Activated CD4-positive, alpha-beta memory T cell treated with anti-CD3 and anti-CD28 coated beads for 36 hours (primary cell): ENCODE measurements around the gene NDE1. TPM values are rescaled to one million over a fixed set of nuclear protein-coding genes. Genes with fewer than 3 reads are reported as not detected.
A peak's percentile ranks its signal among the peaks of the same experiment; 100 is the strongest.
"Not testable (repeated sequence)": the region's sequence is repeated elsewhere in the genome, so short reads cannot be mapped to it uniquely, and the experiment has no call there.

ENCODE experiments used
- CTCF ChIA-PET: fragments of 350-600 bp; sonication (Branson Sonifier 250); formaldehyde crosslinking; loops from one replicate; lab custom pipeline; 2021; ENCODE audit warnings: antibody characterized with exemption, inconsistent platforms; lab: Charles Lee
- POLR2A ChIA-PET: fragments of 350-600 bp; sonication (Branson Sonifier 250); formaldehyde crosslinking; loops from one replicate; lab custom pipeline; 2021; ENCODE audit warnings: antibody characterized with exemption; lab: Charles Lee
- DNase-seq: peaks from one replicate; pipeline ENCODE4 v3.0.0-alpha.2; 2020
- H3K27ac Mint-ChIP-seq: one replicate; pipeline ENCODE4 v1.8.0; 2021; ENCODE audit warnings: mixed read lengths
- H3K27me3 Mint-ChIP-seq: one replicate; pipeline ENCODE4 v1.8.0; 2021; ENCODE audit warnings: mixed read lengths
- H3K36me3 Mint-ChIP-seq: one replicate; pipeline ENCODE4 v1.8.0; 2021; ENCODE audit warnings: mixed read lengths
- H3K4me1 Mint-ChIP-seq: one replicate; pipeline ENCODE4 v1.8.0; 2021; ENCODE audit warnings: low read depth, mixed read lengths
- H3K4me3 Mint-ChIP-seq: one replicate; pipeline ENCODE4 v1.8.0; 2021; ENCODE audit warnings: mild to moderate bottlenecking, mixed read lengths
- H3K9me3 Mint-ChIP-seq: one replicate; pipeline ENCODE4 v1.8.0; 2021; ENCODE audit warnings: mixed read lengths
- intact Hi-C: fragments of 100-400 bp; cut with micrococcal nuclease; formaldehyde crosslinking; loops from one replicate; pipeline ENCODE4 v1.15.1; 2023
- total RNA-seq, 2 experiments: library from RNA; stranded (reverse); gene quantifications; one replicate each; pipeline ENCODE4 v1.2.3, GENCODE V29; 2021

Gene NDE1
- total RNA-seq, 2 experiments from 2014 or later = 117 to 119 TPM

- Mint-ChIP-seq H3K4me3 (no peak overlapping the region), H3K36me3 (peaks cover 20% of the 10 kb centered on the region), H3K27ac (peak overlapping the region; percentile 33), H3K27me3 (no peaks in the 10 kb centered on the region), H3K4me1 (no peaks in the 10 kb centered on the region), H3K9me3 (no peaks in the 10 kb centered on the region)
- intact Hi-C loops = no loop called here
- ChIA-PET CTCF (no interaction called here), POLR2A (no interaction called here)
- no peak for DNase-seq
Measured at GRCh38 chr16:15726715-15727114, 76.7 kb downstream of the NDE1 start.

DNA sequence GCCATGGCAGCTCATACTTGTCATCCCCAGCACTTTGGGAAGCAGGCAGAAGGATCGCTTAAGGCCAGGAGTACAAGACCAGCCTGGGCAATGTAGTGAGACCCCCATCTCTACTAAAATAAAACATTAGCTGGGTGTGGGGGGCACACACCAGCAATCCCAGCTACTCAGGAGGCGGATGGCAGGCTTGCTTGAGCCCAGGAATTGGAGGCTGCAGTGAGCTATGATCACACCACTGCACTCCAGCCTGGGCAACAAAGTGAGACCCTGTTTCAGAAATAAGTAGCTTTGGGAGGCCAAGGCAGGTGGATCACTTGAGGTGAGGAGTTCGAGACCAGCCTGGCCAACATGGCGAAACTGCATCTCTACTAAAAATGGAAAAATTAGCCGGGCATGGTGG lies 77.7 kb downstream of the NDE1 start:
- POLR2A ChIA-PET, H3K4me3 Mint-ChIP-seq, intact Hi-C loops, CTCF ChIA-PET, H3K4me1 Mint-ChIP-seq, H3K27me3 Mint-ChIP-seq, DNase-seq, H3K9me3 Mint-ChIP-seq, H3K27ac Mint-ChIP-seq: not testable (repeated sequence)
- H3K36me3 Mint-ChIP-seq = peaks cover 20% of the 10 kb centered on the region

- intact Hi-C loops = no loop called here
- ChIA-PET CTCF (interaction anchor here (0.8 kb wide), 1 partner anchor 69 kb away, joined by 3 read pairs; no protein-coding TSS in a partner anchor), POLR2A (interaction anchor here (0.6 kb wide), 1 partner anchor 359 kb away, joined by 3 read pairs; no protein-coding TSS in a partner anchor)
- no peaks in the 10 kb centered on the region for H3K9me3 Mint-ChIP-seq
- no peak for DNase-seq
- no peaks in the 10 kb centered on the region for H3K4me1 Mint-ChIP-seq
- no peak overlapping the region for H3K4me3 Mint-ChIP-seq
- H3K36me3 Mint-ChIP-seq = peaks cover 18% of the 10 kb centered on the region
- H3K27me3 Mint-ChIP-seq = no peaks in the 10 kb centered on the region
- H3K27ac Mint-ChIP-seq = no peak overlapping the region
Measured at GRCh38 chr16:15729152-15729551, 79.1 kb downstream of the NDE1 start.

- no peaks in the 10 kb centered on the region for H3K27me3 Mint-ChIP-seq
- no peak for DNase-seq
- no peak overlapping the region for H3K27ac Mint-ChIP-seq
- no peak overlapping the region for H3K4me3 Mint-ChIP-seq
- no peaks in the 10 kb centered on the region for H3K4me1 Mint-ChIP-seq
- no peaks in the 10 kb centered on the region for H3K36me3 Mint-ChIP-seq
- intact Hi-C loops = no loop called here
- H3K9me3 Mint-ChIP-seq = no peaks in the 10 kb centered on the region
- CTCF ChIA-PET = interaction anchor here (1.0 kb wide), 1 partner anchor 51 kb away, joined by 4 read pairs; no protein-coding TSS in a partner anchor
- POLR2A ChIA-PET = no interaction called here
Measured at GRCh38 chr16:15732416-15732815, 82.4 kb downstream of the NDE1 start.

DNA sequence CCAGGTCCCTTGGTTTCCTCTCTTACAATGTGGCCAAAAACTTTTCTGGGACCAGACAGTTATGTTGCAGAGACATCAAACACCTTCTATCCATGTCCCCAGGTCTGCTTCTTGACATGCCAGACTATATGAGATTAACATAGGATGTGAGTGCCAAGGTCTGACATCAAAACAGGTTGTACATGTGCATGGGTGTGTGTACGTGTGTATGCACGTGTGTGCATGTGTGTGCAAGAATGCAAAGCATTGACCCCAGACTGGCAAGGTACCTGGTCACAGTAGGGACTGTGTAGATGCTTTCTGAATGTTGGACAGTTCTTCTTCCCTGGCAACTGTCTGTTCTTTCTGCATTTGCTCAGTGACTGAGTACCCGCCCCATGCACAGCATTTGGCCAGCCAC lies 85.6 kb downstream of the NDE1 start:
- no peaks in the 10 kb centered on the region for H3K27me3 Mint-ChIP-seq
- CTCF ChIA-PET = no interaction called here
- no peak overlapping the region for H3K4me3 Mint-ChIP-seq
- POLR2A ChIA-PET = no interaction called here
- intact Hi-C loops = no loop called here
- H3K36me3 Mint-ChIP-seq = peaks cover 2% of the 10 kb centered on the region
- DNase-seq = no peak
- H3K9me3 Mint-ChIP-seq = no peaks in the 10 kb centered on the region
- no peak overlapping the region for H3K27ac Mint-ChIP-seq
- H3K4me1 Mint-ChIP-seq = no peaks in the 10 kb centered on the region

- peaks cover 7% of the 10 kb centered on the region for H3K36me3 Mint-ChIP-seq
- H3K9me3 Mint-ChIP-seq = peaks cover 3% of the 10 kb centered on the region
- H3K4me3 Mint-ChIP-seq = no peak overlapping the region
- no peak for DNase-seq
- CTCF ChIA-PET = no interaction called here
- no peak overlapping the region for H3K27ac Mint-ChIP-seq
- intact Hi-C loops = no loop called here
- no peaks in the 10 kb centered on the region for H3K27me3 Mint-ChIP-seq
- no peaks in the 10 kb centered on the region for H3K4me1 Mint-ChIP-seq
- POLR2A ChIA-PET = no interaction called here
Measured at GRCh38 chr16:15736529-15736928, 86.5 kb downstream of the NDE1 start.

- H3K9me3 Mint-ChIP-seq = peaks cover 3% of the 10 kb centered on the region
- H3K27ac Mint-ChIP-seq = no peak overlapping the region
- ChIA-PET CTCF (no interaction called here), POLR2A (no interaction called here)
- intact Hi-C loops = no loop called here
- peaks cover 9% of the 10 kb centered on the region for H3K36me3 Mint-ChIP-seq
- H3K4me3 Mint-ChIP-seq = no peak overlapping the region
- no peaks in the 10 kb centered on the region for H3K27me3 Mint-ChIP-seq
- no peaks in the 10 kb centered on the region for H3K4me1 Mint-ChIP-seq
- no peak for DNase-seq
Measured at GRCh38 chr16:15737140-15737644, 87.1 kb downstream of the NDE1 start.

DNA sequence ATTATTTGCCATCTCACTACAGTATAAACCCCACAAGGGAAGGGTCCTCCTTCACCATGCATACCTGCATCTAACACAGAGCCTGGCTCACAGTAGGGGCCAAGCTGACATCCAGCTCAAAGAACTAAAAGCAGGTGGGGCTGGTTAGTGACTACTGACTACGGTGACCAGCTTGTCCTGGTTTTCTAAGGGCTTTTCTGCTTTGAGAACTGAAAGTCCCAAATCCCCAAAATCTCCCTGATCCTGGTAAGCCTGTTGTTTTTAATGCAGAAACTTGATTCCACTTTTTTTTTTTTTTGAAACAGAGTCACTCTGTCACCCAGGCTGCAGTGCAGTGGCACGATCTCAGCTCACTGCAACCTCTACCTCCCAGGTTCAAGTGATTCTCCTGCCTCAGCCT lies 89.4 kb downstream of the NDE1 start:
- H3K27me3 Mint-ChIP-seq = no peaks in the 10 kb centered on the region
- peaks cover 3% of the 10 kb centered on the region for H3K9me3 Mint-ChIP-seq
- H3K4me1 Mint-ChIP-seq = no peaks in the 10 kb centered on the region
- POLR2A ChIA-PET = no interaction called here
- intact Hi-C loops = no loop called here
- DNase-seq = no peak
- H3K4me3 Mint-ChIP-seq = no peak overlapping the region
- CTCF ChIA-PET = interaction anchor here (1.0 kb wide), 1 partner anchor 15 kb away, joined by 3 read pairs; no protein-coding TSS in a partner anchor
- H3K36me3 Mint-ChIP-seq = peaks cover 9% of the 10 kb centered on the region
- no peak overlapping the region for H3K27ac Mint-ChIP-seq

DNA sequence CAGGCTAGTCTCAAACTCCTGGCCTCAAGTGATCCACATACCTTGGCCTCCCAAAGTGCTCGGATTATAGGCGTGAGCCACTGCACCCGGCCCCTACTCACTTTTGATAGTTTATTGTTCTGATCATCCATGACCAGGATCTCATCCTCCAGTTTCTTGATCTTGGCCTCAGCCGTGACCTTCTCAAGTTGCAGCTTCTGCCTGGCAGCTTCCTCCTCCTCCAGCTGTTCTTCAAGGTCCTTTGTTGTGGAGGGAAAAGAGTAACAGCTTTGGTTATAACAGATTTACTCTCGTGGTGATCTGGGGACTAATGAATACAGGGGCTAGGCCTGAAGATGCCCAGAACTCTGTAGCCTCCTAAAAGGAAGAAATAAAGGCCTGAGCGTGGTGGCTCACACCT lies 89.9 kb downstream of the NDE1 start:
- intact Hi-C loops = no loop called here
- no peaks in the 10 kb centered on the region for H3K4me1 Mint-ChIP-seq
- POLR2A ChIA-PET = no interaction called here
- no peak for DNase-seq
- H3K4me3 Mint-ChIP-seq = no peak overlapping the region
- H3K27ac Mint-ChIP-seq = no peak overlapping the region
- H3K27me3 Mint-ChIP-seq = no peaks in the 10 kb centered on the region
- H3K36me3 Mint-ChIP-seq = peaks cover 9% of the 10 kb centered on the region
- peaks cover 3% of the 10 kb centered on the region for H3K9me3 Mint-ChIP-seq
- CTCF ChIA-PET = interaction anchor here (1.0 kb wide), 1 partner anchor 14 kb away, joined by 3 read pairs; no protein-coding TSS in a partner anchor

DNA sequence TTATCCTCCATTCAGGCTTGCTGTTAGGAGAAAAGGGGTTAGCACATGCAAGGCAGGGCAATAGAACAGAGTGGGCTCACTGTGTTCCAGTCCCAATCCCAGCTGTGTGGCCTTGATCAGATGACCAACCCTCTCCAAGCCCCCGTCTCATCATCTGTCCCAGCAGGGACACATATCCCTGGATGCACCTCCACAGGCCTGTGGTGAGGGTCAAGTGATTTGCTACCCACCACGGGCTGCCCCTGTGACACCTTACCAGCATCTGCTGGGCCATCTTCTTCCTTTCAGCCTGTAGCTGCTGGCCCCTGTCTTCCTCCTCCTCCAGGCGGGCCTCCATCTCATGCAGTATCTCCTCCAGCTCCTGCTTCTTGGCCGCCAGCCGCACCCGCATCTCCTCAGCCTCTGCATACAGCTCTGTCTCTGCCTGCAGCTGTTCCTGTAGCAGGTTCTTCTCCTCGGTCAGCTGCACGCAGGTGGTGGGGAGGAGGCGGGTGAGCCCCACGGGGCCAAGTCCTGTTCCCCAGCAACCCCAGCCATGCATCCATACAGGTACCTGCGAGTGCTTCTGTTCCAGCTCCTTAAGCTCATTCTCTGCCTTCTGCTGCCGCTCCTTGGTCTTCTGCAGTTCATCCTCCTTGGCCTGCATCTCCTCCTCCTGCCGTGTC lies 91.3 kb downstream of the NDE1 start:
- H3K36me3 Mint-ChIP-seq = peaks cover 9% of the 10 kb centered on the region
- H3K27me3 Mint-ChIP-seq = no peaks in the 10 kb centered on the region
- no peak overlapping the region for H3K27ac Mint-ChIP-seq

DNA sequence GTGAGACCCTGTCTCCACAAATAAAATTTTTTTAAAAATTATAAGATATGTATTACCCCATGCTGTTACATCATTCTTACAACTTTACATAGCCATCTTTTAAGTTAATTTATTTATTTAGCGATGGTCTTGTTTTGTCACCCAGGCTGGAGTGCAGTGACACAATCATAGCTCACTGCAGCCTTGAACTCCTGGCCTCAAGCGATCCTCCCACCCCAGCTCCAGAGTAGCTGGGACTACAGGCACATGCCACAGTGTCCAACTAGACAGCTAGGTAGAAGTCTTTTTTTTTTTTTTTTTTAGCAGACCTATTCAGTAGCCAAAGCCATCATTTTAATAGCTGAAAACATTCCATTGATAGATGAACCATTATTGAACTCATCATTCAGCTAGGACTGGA lies 92.7 kb downstream of the NDE1 start:
- ChIA-PET POLR2A (no interaction called here), CTCF (interaction anchor here (0.7 kb wide), 1 partner anchor 13 kb away, joined by 4 read pairs; no protein-coding TSS in a partner anchor)
- Mint-ChIP-seq H3K9me3 (peaks cover 3% of the 10 kb centered on the region), H3K4me3 (no peak overlapping the region), H3K36me3 (peaks cover 9% of the 10 kb centered on the region), H3K27ac (no peak overlapping the region), H3K4me1 (no peaks in the 10 kb centered on the region), H3K27me3 (no peaks in the 10 kb centered on the region)
- DNase-seq = no peak
- intact Hi-C loops = no loop called here

More for the DNA sequence above, 91.3 kb downstream of the NDE1 start:
- H3K4me1 Mint-ChIP-seq = no peaks in the 10 kb centered on the region
- ChIA-PET POLR2A (no interaction called here), CTCF (interaction anchor here (1.4 kb wide), 1 partner anchor 14 kb away, joined by 4 read pairs; no protein-coding TSS in a partner anchor)
- intact Hi-C loops = no loop called here
- peaks cover 3% of the 10 kb centered on the region for H3K9me3 Mint-ChIP-seq
- H3K4me3 Mint-ChIP-seq = no peak overlapping the region
- DNase-seq = no peak

DNA sequence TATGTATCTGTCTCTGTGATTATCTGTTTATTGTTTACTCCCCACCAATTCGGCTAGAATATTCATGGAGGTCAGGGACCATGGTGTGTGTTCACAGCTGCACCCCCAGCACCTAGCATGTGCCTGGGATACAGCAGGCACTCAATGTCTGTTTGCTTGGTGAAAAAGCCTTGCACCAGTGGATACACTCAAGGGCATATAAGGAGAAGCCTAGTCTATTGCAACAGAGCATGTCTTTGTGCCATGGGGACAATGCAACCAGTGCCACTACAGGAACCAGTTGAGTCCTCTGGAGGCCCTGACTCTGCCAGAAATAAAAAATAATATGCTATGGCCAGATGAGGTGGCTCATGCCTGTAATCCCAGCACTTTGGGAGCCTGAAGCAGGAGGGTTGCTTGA lies 93.6 kb downstream of the NDE1 start:
- ChIA-PET CTCF (no interaction called here), POLR2A (no interaction called here)
- H3K27ac Mint-ChIP-seq = no peak overlapping the region
- intact Hi-C loops = no loop called here
- no peak overlapping the region for H3K4me3 Mint-ChIP-seq
- H3K36me3 Mint-ChIP-seq = peaks cover 9% of the 10 kb centered on the region
- H3K4me1 Mint-ChIP-seq = no peaks in the 10 kb centered on the region
- H3K9me3 Mint-ChIP-seq = peaks cover 3% of the 10 kb centered on the region
- DNase-seq = no peak
- no peaks in the 10 kb centered on the region for H3K27me3 Mint-ChIP-seq

DNA sequence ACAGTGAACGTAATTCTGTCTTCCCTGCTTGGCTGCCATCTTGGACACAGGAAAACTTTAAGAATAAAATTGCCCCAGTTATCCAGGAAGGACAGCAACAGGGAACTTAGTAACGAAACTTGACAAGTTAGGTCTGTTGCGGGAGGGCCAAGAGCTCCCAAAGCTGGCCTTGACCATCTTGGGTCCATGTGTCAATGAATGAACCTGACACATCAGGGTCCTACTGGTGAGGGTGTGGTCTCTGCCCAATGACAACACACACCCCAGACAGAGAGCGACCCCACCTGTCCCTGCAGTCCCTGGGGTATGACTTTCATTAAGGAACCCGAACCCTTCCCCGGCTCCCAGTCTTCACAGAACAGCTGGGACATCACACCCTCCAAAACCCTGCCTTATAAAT lies 96.3 kb downstream of the NDE1 start:
- intact Hi-C loops = no loop called here
- CTCF ChIA-PET = interaction anchor here (1.6 kb wide), 1 partner anchor 12 kb away, joined by 5 read pairs; no protein-coding TSS in a partner anchor
- POLR2A ChIA-PET = no interaction called here
- Mint-ChIP-seq H3K4me3 (no peak overlapping the region), H3K4me1 (no peaks in the 10 kb centered on the region), H3K36me3 (peaks cover 4% of the 10 kb centered on the region), H3K27ac (no peak overlapping the region), H3K9me3 (no peaks in the 10 kb centered on the region), H3K27me3 (no peaks in the 10 kb centered on the region)
- DNase-seq = no peak
